ENCODE results near the gene UGT1A9.
"Not testable (repeated sequence)": the region's sequence is repeated elsewhere in the genome, so short reads cannot be mapped to it uniquely, and the experiment has no call there.

- not testable (repeated sequence) for TF ChIP-seq CTCF (conservative IDR thresholded peaks at IDR 0.05); EZH2 (IDR thresholded peaks at IDR 0.05; ENCODE audit: low read depth)
Measured at GRCh38 chr2:233745838-233746237, 74.1 kb downstream of the UGT1A9 start.

Data from PC-9 (cell line).